K562 (cell line): Measurements from ENCODE around the gene PMPCA. TPM values are rescaled to one million over a fixed set of nuclear protein-coding genes. Genes with fewer than 3 reads are reported as not detected.
A peak's percentile ranks its signal among the peaks of the same experiment; 100 is the strongest.

Source experiments
- ATAC-seq: fragments of 200-7000 bp; cut with Tn5 transposase; 3 replicates; pipeline ENCODE4 v1.9.1; 2020; ENCODE audit warnings: moderate library complexity
- BruUV-seq: library from RNA; stranded (reverse); fragments of 400-500 nt; replicated peaks from 2 replicates; lab custom pipeline; 2021; lab: Mats Ljungman, UMichigan
- CTCF ChIA-PET: fragments of 300-600 bp; formaldehyde crosslinking; extraction: SDS; loops from one replicate; lab custom pipeline; 2021; ENCODE audit warnings: low intra/inter-chr PET ratio; lab: Yijun Ruan, JAX
- POLR2A ChIA-PET: fragments of 300-600, 350-650 bp; sonication (Branson Sonifier 250); formaldehyde crosslinking; extraction: SDS; loops from one replicate; lab custom pipeline; 2021; ENCODE audit warnings: antibody characterized with exemption, inconsistent platforms; lab: Yijun Ruan, JAX
- DNase-seq, 4 experiments: peaks; one replicate each; pipeline versions ENCODE4 v3.0.0 to v3.0.0-alpha.2; 2011 to 2018; ENCODE audit warnings: low spot score in 3 of 4, mixed read lengths in 3 of 4; ENCODE audit errors: extremely low read depth in 1 of 4
- FAIRE-seq: peaks from 2 replicates; lab custom pipeline; 2011; peaks lifted over from hg19 to GRCh38; lab: Jason Lieb, UNC
- H2AFZ ChIP-seq: 2 replicates; pipeline ENCODE4 v1.6.0; 2011; ENCODE audit warnings: low read depth, low read length, control low read depth, inconsistent platforms
- H3K27ac ChIP-seq: fragments of 200-600 bp; 3 replicates; pipeline ENCODE4 v1.8.0; 2011; ENCODE audit warnings: low read depth, mild to moderate bottlenecking, control low read depth, inconsistent platforms, low read length, moderate library complexity, mixed read lengths; ENCODE audit errors: extremely low read depth
- H3K27me3 ChIP-seq, 2 experiments: fragments of 300-600 bp in 1 of 2; 2 replicates in 1 of 2; 3 replicates in 1 of 2; pipeline versions ENCODE4 v1.6.0 to v1.8.0; 2011; ENCODE audit warnings: inconsistent platforms in 2 of 2, low read length in 2 of 2, mild to moderate bottlenecking in 1 of 2, mixed read lengths in 1 of 2, moderate library complexity in 1 of 2; ENCODE audit not compliant: control insufficient read depth in 2 of 2, insufficient read depth in 2 of 2
- H3K36me3 ChIP-seq: fragments of 300-600 bp; 3 replicates; pipeline ENCODE4 v1.8.0; 2011; ENCODE audit warnings: mild to moderate bottlenecking, low read length, inconsistent platforms; ENCODE audit not compliant: control insufficient read depth, insufficient read depth
- H3K4me1 ChIP-seq, 2 experiments: fragments of 200-600 bp in 1 of 2; replicated peaks in 1 of 2; 2 replicates in 1 of 2; 3 replicates in 1 of 2; pipeline versions ENCODE4 v1.5.1 to v1.8.0; 2011; ENCODE audit warnings: inconsistent platforms in 2 of 2, low read length in 2 of 2, mild to moderate bottlenecking in 1 of 2, mixed read lengths in 1 of 2, moderate library complexity in 1 of 2; ENCODE audit not compliant: control insufficient read depth in 2 of 2, insufficient read depth in 2 of 2
- H3K4me2 ChIP-seq: 2 replicates; pipeline ENCODE4 v1.6.1; 2011; ENCODE audit warnings: low read length, control low read depth, inconsistent platforms, mixed read lengths; ENCODE audit not compliant: insufficient read depth
- H3K4me3 ChIP-seq: fragments of 200-600 bp; sonication (generic), shearing (Covaris generic); 2 replicates; pipeline ENCODE4 v1.5.1; 2016; ENCODE audit warnings: control low read depth, inconsistent platforms
- H3K79me2 ChIP-seq: fragments of 200-600 bp; 3 replicates; pipeline ENCODE4 v1.8.0; 2011; ENCODE audit warnings: low read length, inconsistent platforms; ENCODE audit not compliant: control insufficient read depth, insufficient read depth
- H3K9ac ChIP-seq, 2 experiments: 2 replicates each; pipeline versions ENCODE4 v1.6.0 to v1.6.1; 2011; ENCODE audit warnings: low read depth in 2 of 2, low read length in 2 of 2, control low read depth in 1 of 2, inconsistent platforms in 1 of 2, mild to moderate bottlenecking in 1 of 2, mixed read lengths in 1 of 2; ENCODE audit not compliant: insufficient read depth in 1 of 2
- H3K9me1 ChIP-seq: one replicate; pipeline ENCODE4 v1.6.0; 2011; ENCODE audit warnings: inconsistent platforms, mild to moderate bottlenecking, low read length, moderate library complexity; ENCODE audit not compliant: control insufficient read depth, insufficient read depth
- H3K9me3 ChIP-seq: replicated peaks from 2 replicates; pipeline ENCODE4 v1.5.1; 2011; ENCODE audit warnings: low read depth, low read length, inconsistent platforms; ENCODE audit not compliant: control insufficient read depth, insufficient read depth
- H4K20me1 ChIP-seq: replicated peaks from 2 replicates; pipeline ENCODE4 v1.6.1; 2011; ENCODE audit warnings: low read length, inconsistent platforms, mixed read lengths; ENCODE audit not compliant: control insufficient read depth, insufficient read depth
- CHD4 ChIP-seq: fragments of 200-600 bp; sonication (generic); IDR thresholded peaks from 3 replicates; pipeline ENCODE4 v1.6.1; 2012; ENCODE audit warnings: low read depth, mild to moderate bottlenecking, mixed read lengths, low read length, inconsistent platforms; ENCODE audit not compliant: insufficient read depth, insufficient replicate concordance, poor library complexity, severe bottlenecking
- DMBX1 ChIP-seq: fragments of 250-450 bp; sonication (Bioruptor Pico); IDR thresholded peaks from 2 replicates; pipeline ENCODE4 v1.8.0; 2022; ENCODE audit warnings: inconsistent platforms, mild to moderate bottlenecking, moderate library complexity, borderline replicate concordance
- E2F6 ChIP-seq, 2 experiments: IDR thresholded peaks; 2 replicates each; pipeline ENCODE4 v1.6.1; 2011; ENCODE audit warnings: borderline replicate concordance in 1 of 2, control low read depth in 1 of 2, low read depth in 1 of 2, low read length in 1 of 2, mild to moderate bottlenecking in 1 of 2, mixed read lengths in 1 of 2, moderate library complexity in 1 of 2; ENCODE audit not compliant: insufficient read depth in 1 of 2, insufficient read length in 1 of 2, poor library complexity in 1 of 2, severe bottlenecking in 1 of 2; ENCODE audit errors: extremely low read depth in 1 of 2
- HDAC1 ChIP-seq, 2 experiments: fragments of 450-650 bp; IDR thresholded peaks; 2 replicates each; pipeline ENCODE4 v1.6.1; 2016 to 2017; ENCODE audit warnings: inconsistent platforms in 1 of 2, mild to moderate bottlenecking in 1 of 2, moderate library complexity in 1 of 2
- MYNN ChIP-seq, 2 experiments: sonication (generic); formaldehyde crosslinking in 1 of 2; IDR thresholded peaks; 2 replicates each; pipeline versions ENCODE4 v1.5.0 to v1.6.1; 2016 to 2020; ENCODE audit warnings: antibody characterized with exemption in 1 of 2, missing genetic modification reagents in 1 of 2
- RBFOX2 ChIP-seq: fragments of 200-400 bp; formaldehyde crosslinking; IDR thresholded peaks from 2 replicates; pipeline ENCODE4 v1.6.1; 2017; ENCODE audit warnings: low read depth, mild to moderate bottlenecking, low read length, moderate library complexity
- WGBS: fragments of 100-300 bp; shearing (Covaris generic); methylation state at CpG from one replicate; pipeline ENCODE4 v1.1.6; 2016; ENCODE audit warnings: low coverage, mixed read lengths; ENCODE audit not compliant: insufficient coverage; ENCODE audit errors: missing lambda C conversion rate; 5-methylcytosine and 5-hydroxymethylcytosine counted together
- in situ Hi-C: fragments of 300-500 bp; cut with MboI; formaldehyde crosslinking; loops from 4 replicates; pipeline ENCODE4 v1.15.0; 2018; ENCODE audit warnings: inconsistent platforms, mixed read lengths
- intact Hi-C: fragments of 100-400 bp; cut with micrococcal nuclease; formaldehyde crosslinking; loops from 2 replicates; pipeline ENCODE4 v1.14.2; 2022
- polyA plus RNA-seq, 8 experiments: library from polyadenylated mRNA; depleted of rRNA in 4 of 8; stranded (reverse) in 5 of 8; unstranded in 3 of 8; fragments of >200 nt; fragmentation: Nextera tagmentation in 2 of 8; fragmentation: Illumina TruSeq in 1 of 8; extraction: Ambion mirVana in 2 of 8; extraction: Trizol in 1 of 8; gene quantifications; 2 replicates each; pipeline versions ENCODE4 v1.2.1 to v1.2.3, GENCODE V29; 2011 to 2014; ENCODE audit warnings: inconsistent platforms in 1 of 8, missing spikeins in 1 of 8
- total RNA-seq, 7 experiments: library from RNA; depleted of rRNA in 6 of 7; stranded (reverse); fragments of >200 nt in 6 of 7; fragmentation: Illumina TruSeq in 2 of 7; extraction: Trizol in 2 of 7; gene quantifications; 2 replicates each; pipeline versions ENCODE4 v1.2.1 to v1.2.3, GENCODE V29; 2011 to 2021; ENCODE audit warnings: low replicate concordance in 1 of 7

The PMPCA gene
- total and polyA plus RNA-seq, 9 of the 15 experiments (the other 6 are each of a cell fraction or from before 2014, with no cell fraction given), result 23.9 to 143 (median 86.6) TPM

GRCh38 chr9:136436055-136436634 is 25.7 kb downstream of the PMPCA start:
- FAIRE-seq (no peak), ATAC-seq (no peak), DNase-seq (no peak)
- intact Hi-C loops (no loop called here), in situ Hi-C loops (no loop called here)
- Histone ChIP-seq H3K27ac (no peak overlapping the region), H3K36me3 (peaks cover 50% of the 10 kb centered on the region; the same call in 2 of the 3 replicates), H3K27me3 (no peaks in the 10 kb centered on the region), H3K9ac (peak overlapping the region in 1 of 2 experiments; percentile 50; a peak in 1 of 4 replicates), H3K4me3 (no peak overlapping the region), H3K4me1 (peaks cover 21 to 56% of the 10 kb centered on the region in 2 experiments), H3K9me1 (peaks cover 9% of the 10 kb centered on the region), H3K4me2 (no peak overlapping the region), H3K79me2 (peaks cover 49% of the 10 kb centered on the region), H2AFZ (no peak overlapping the region), H4K20me1 (peaks cover 25% of the 10 kb centered on the region; the same call in 1 of the 2 replicates), H3K9me3 (no peaks in the 10 kb centered on the region)
- POLR2A ChIA-PET, result interaction anchor here (1.1 to 5.6 kb wide), 3 partner anchors 13 to 26 kb away, joined by 3 to 33 read pairs (median 4); no protein-coding TSS in a partner anchor
- CTCF ChIA-PET, result no interaction called here
- BruUV-seq, result no TSS peak
- TF ChIP-seq RBFOX2 (peak; percentile 32; the same call in 1 of the 2 replicates), CHD4 (no peak)
- 91% methylated on average over 25 of the region's 25 CpGs for WGBS

GRCh38 chr9:136437430-136437829 is 27.0 kb downstream of the PMPCA start:
- no TSS peak for BruUV-seq
- no peak for ATAC-seq
- no peaks in the 10 kb centered on the region for H3K27me3 ChIP-seq
- in situ Hi-C loops, result no loop called here
- WGBS, result 43% methylated on average over 4 of the region's 8 CpGs
- POLR2A ChIA-PET, result interaction anchor here (5.6 kb wide), 1 partner anchor 14 kb away, joined by 33 read pairs; no protein-coding TSS in a partner anchor
- no peak for FAIRE-seq
- H3K9ac ChIP-seq, result peak overlapping the region; percentile 14 to 98; a peak in 3 of 4 replicates
- peaks cover 14% of the 10 kb centered on the region for H3K9me1 ChIP-seq
- H4K20me1 ChIP-seq, result peaks cover 28% of the 10 kb centered on the region; the same call in 1 of the 2 replicates
- H3K79me2 ChIP-seq, result peaks cover 49% of the 10 kb centered on the region
- no peak overlapping the region for H2AFZ ChIP-seq
- H3K4me2 ChIP-seq, result peak overlapping the region; percentile 58
- CTCF ChIA-PET, result no interaction called here
- peak overlapping the region; percentile 33; the same call in 1 of the 3 replicates for H3K27ac ChIP-seq
- no peaks in the 10 kb centered on the region for H3K9me3 ChIP-seq
- TF ChIP-seq E2F6 (IDR thresholded peaks at IDR 0.05; ENCODE audit: borderline replicate concordance in 1 of 2, extremely low read depth in 1 of 2, insufficient read depth in 1 of 2, insufficient read length in 1 of 2, low read depth in 1 of 2, low read length in 1 of 2, poor library complexity in 1 of 2, severe bottlenecking in 1 of 2), result peak in 1 of 2 experiments; percentile 35
- TF ChIP-seq HDAC1 (IDR thresholded peaks at IDR 0.05), result no peak
- TF ChIP-seq MYNN (IDR thresholded peaks at IDR 0.05), result no peak
- TF ChIP-seq MYNN (CRISPR knock-in tag; IDR thresholded peaks at IDR 0.05), result no peak
- no peak for TF ChIP-seq DMBX1 (CRISPR knock-in tag)
- peak; percentile 40; the same call in 1 of the 2 replicates for TF ChIP-seq RBFOX2
- TF ChIP-seq, all 486 proteins: peak for 2
- Histone ChIP-seq H3K4me1 (peaks cover 21 to 64% of the 10 kb centered on the region in 2 experiments), H3K4me3 (peak overlapping the region; percentile 92), H3K36me3 (peaks cover 56% of the 10 kb centered on the region; the same call in 2 of the 3 replicates)
- peak in 1 of 4 experiments; percentile 33 for DNase-seq
- intact Hi-C loops, result no loop called here
